ENCODE data around the gene FGFBP1. TPM values are rescaled to one million over a fixed set of nuclear protein-coding genes. Genes with fewer than 3 reads are reported as not detected.

The FGFBP1 gene
- total and polyA plus RNA-seq, 2 of the 4 experiments (the other 2 are of a cell fraction): under 0.01 TPM; not detected in 1

DNA sequence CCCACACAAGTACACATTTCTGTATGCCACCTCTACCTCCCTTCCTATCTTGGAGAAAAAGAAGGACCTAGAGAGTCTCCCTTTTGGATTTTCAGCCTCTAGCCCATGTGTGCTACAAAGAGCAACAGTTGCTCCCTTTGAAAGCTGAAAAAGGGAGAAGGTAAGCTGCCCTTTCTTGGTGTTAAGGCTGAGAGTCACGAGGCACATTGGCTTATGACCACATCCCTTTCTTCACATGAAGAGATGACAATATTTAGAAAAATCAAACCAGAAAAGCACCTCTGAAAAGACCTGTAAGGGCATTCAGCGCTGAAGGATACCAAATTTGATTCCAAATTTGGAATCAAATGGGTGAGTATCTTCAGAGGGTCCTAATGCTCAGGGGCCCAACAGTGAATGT lies 6.4 kb upstream of the FGFBP1 start:
- Histone ChIP-seq H3K27me3 (ENCODE audit: control insufficient read depth, insufficient read depth, low read length) (peaks cover 15% of the 10 kb centered on the region), H4K91ac (ENCODE audit: insufficient read depth, low read depth, low read length) (no peak overlapping the region), H2AFZ (replicated peaks; ENCODE audit: low read length, poor library complexity) (no peak overlapping the region), H3K4me1 (ENCODE audit: control insufficient read depth, insufficient read depth, low read length) (no peaks in the 10 kb centered on the region), H3K79me1 (ENCODE audit: low read depth in 1 of 2, low read length in 2 of 2) (no peaks in the 10 kb centered on the region), H3K56ac (ENCODE audit: extremely low read depth, insufficient read depth, low read length) (no peak overlapping the region), H3K9ac (ENCODE audit: low read depth, low read length) (no peak overlapping the region), H3K4me2 (ENCODE audit: low read depth, low read length) (no peak overlapping the region), H3K23ac (ENCODE audit: low read depth, low read length) (no peak overlapping the region), H2BK20ac (ENCODE audit: low read depth, low read length) (no peak overlapping the region), H2BK5ac (ENCODE audit: low read depth, low read length, poor library complexity, severe bottlenecking) (no peak overlapping the region), H3K27ac (ENCODE audit: insufficient read depth, low read length) (no peak overlapping the region), H3K9me3 (ENCODE audit: control insufficient read depth, insufficient read depth, low read length) (no peaks in the 10 kb centered on the region), H4K8ac (ENCODE audit: low read depth in 2 of 2, low read length in 2 of 2) (no peak overlapping the region), H2BK15ac (ENCODE audit: low read depth, low read length) (no peak overlapping the region), H2BK120ac (ENCODE audit: low read depth, low read length) (no peak overlapping the region), H4K5ac (ENCODE audit: low read depth, low read length) (no peak overlapping the region), H3K36me3 (ENCODE audit: control insufficient read depth, insufficient read depth, low read length) (no peaks in the 10 kb centered on the region), H2AK5ac (ENCODE audit: low read depth, low read length) (no peak overlapping the region), H3K18ac (ENCODE audit: low read depth, low read length) (no peak overlapping the region), H3K9me1 (ENCODE audit: insufficient read depth, low read length) (no peaks in the 10 kb centered on the region; the same call in 1 of the 2 replicates), H2AK9ac (replicated peaks; ENCODE audit: low read depth, low read length, poor library complexity) (no peak overlapping the region), H3K4me3 (ENCODE audit: insufficient read depth, low read depth, low read length) (no peak overlapping the region), H4K20me1 (ENCODE audit: insufficient read depth, low read length) (no peaks in the 10 kb centered on the region), H3K4ac (ENCODE audit: low read depth, low read length) (no peak overlapping the region), H3K14ac (replicated peaks; ENCODE audit: low read depth, low read length) (no peak overlapping the region)
- in situ Hi-C loops (cut with MboI; ENCODE audit: low sequenced_read_pairs): loop anchor here (10.0 kb wide), 1 partner anchor 470 kb away; no protein-coding TSS in a partner anchor
- BruUV-seq (replicated peaks): no TSS peak
- no peak for DNase-seq
- intact Hi-C loops (cut with micrococcal nuclease): no loop called here
- ChIA-PET POLR2A (ENCODE audit: unreplicated experiment) (no interaction called here), CTCF (no interaction called here)
- no peak for ATAC-seq (ENCODE audit: low read depth)
- no CpG with 5 or more reads among the region's 2 CpGs for WGBS, 2 experiments (ENCODE audit: extremely low coverage in 2 of 2, insufficient read length in 1 of 2)
- dilution Hi-C loops (cut with HindIII; ENCODE audit: low sequenced_read_pairs, unreplicated experiment): no loop called here
- TF ChIP-seq FOS (IDR thresholded peaks at IDR 0.05; ENCODE audit: low read depth, low read length): no peak
- TF ChIP-seq CHD1 (IDR thresholded peaks at IDR 0.05; ENCODE audit: low read depth, low read length): no peak
- TF ChIP-seq MXI1 (IDR thresholded peaks at IDR 0.05; ENCODE audit: borderline replicate concordance, low read depth, low read length): no peak
- no peak for TF ChIP-seq RFX5 (IDR thresholded peaks at IDR 0.05; ENCODE audit: low read depth, low read length)
- TF ChIP-seq, protein P1, sequence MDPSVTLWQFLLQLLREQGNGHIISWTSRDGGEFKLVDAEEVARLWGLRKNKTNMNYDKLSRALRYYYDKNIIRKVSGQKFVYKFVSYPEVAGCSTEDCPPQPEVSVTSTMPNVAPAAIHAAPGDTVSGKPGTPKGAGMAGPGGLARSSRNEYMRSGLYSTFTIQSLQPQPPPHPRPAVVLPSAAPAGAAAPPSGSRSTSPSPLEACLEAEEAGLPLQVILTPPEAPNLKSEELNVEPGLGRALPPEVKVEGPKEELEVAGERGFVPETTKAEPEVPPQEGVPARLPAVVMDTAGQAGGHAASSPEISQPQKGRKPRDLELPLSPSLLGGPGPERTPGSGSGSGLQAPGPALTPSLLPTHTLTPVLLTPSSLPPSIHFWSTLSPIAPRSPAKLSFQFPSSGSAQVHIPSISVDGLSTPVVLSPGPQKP (IDR thresholded peaks at IDR 0.05; ENCODE audit: borderline replicate concordance, low read depth, low read length): no peak
- no peak for TF ChIP-seq RCOR1 (IDR thresholded peaks at IDR 0.05; ENCODE audit: insufficient replicate concordance, low read length)
- no peak for TF ChIP-seq POLR2A (IDR thresholded peaks at IDR 0.05; ENCODE audit: low read depth, low read length)
- TF ChIP-seq SMC3 (IDR thresholded peaks at IDR 0.05; ENCODE audit: low read depth, low read length): no peak
- TF ChIP-seq, protein P2, sequence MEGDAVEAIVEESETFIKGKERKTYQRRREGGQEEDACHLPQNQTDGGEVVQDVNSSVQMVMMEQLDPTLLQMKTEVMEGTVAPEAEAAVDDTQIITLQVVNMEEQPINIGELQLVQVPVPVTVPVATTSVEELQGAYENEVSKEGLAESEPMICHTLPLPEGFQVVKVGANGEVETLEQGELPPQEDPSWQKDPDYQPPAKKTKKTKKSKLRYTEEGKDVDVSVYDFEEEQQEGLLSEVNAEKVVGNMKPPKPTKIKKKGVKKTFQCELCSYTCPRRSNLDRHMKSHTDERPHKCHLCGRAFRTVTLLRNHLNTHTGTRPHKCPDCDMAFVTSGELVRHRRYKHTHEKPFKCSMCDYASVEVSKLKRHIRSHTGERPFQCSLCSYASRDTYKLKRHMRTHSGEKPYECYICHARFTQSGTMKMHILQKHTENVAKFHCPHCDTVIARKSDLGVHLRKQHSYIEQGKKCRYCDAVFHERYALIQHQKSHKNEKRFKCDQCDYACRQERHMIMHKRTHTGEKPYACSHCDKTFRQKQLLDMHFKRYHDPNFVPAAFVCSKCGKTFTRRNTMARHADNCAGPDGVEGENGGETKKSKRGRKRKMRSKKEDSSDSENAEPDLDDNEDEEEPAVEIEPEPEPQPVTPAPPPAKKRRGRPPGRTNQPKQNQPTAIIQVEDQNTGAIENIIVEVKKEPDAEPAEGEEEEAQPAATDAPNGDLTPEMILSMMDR (conservative IDR thresholded peaks at IDR 0.05; ENCODE audit: low read depth, low read length): no peak
- TF ChIP-seq CEBPB (IDR thresholded peaks at IDR 0.05; ENCODE audit: low read depth, low read length): no peak
- no peak for TF ChIP-seq MAZ (IDR thresholded peaks at IDR 0.05; ENCODE audit: borderline replicate concordance, low read depth, low read length)
- TF ChIP-seq NFE2L2 (IDR thresholded peaks at IDR 0.05; ENCODE audit: low read depth, low read length): no peak

All from IMR-90 (cell line).